Lung (tissue), 12 donors: ENCODE results near the gene EPAS1. TPM values are rescaled to one million over a fixed set of nuclear protein-coding genes. Genes with fewer than 3 reads are reported as not detected.

Experiments used
- ATAC-seq: fragments of 200-7000 bp; cut with Tn5 transposase; one replicate; pipeline ENCODE4 v1.9.1; 2020; ENCODE audit warnings: moderate number of reproducible peaks; ENCODE audit not compliant: insufficient read depth, low FRiP score
- DNase-seq, 3 donors: peaks; one replicate each; pipeline ENCODE4 v3.0.0-alpha.2; 2013 to 2017
- H3K27ac ChIP-seq, 2 donors: one replicate each; pipeline ENCODE4 v1.5.1; 2013; ENCODE audit warnings: mild to moderate bottlenecking in 2 of 2, moderate library complexity in 2 of 2, control low read depth in 1 of 2, inconsistent platforms in 1 of 2, low read depth in 1 of 2, low read length in 1 of 2
- H3K27me3 ChIP-seq, 3 donors: one replicate each; pipeline ENCODE4 v1.5.1; 2013; ENCODE audit warnings: low read length in 2 of 3; ENCODE audit not compliant: control insufficient read depth in 3 of 3, insufficient read depth in 3 of 3
- H3K36me3 ChIP-seq, 4 donors: one replicate each; pipeline ENCODE4 v1.5.1; 2013; ENCODE audit warnings: low read length in 4 of 4, mild to moderate bottlenecking in 1 of 4, moderate library complexity in 1 of 4; ENCODE audit not compliant: control insufficient read depth in 4 of 4, insufficient read depth in 4 of 4
- H3K4me1 ChIP-seq, 5 donors: one replicate each; pipeline ENCODE4 v1.5.1; 2013; ENCODE audit warnings: low read length in 5 of 5, mild to moderate bottlenecking in 2 of 5, moderate library complexity in 1 of 5; ENCODE audit not compliant: control insufficient read depth in 5 of 5, insufficient read depth in 5 of 5
- H3K4me3 ChIP-seq: one replicate; pipeline ENCODE4 v1.5.1; 2013; ENCODE audit warnings: mild to moderate bottlenecking, control low read depth, moderate library complexity
- H3K9ac ChIP-seq, 2 donors: one replicate each; pipeline ENCODE4 v1.5.1; 2013; ENCODE audit warnings: low read length in 2 of 2, control low read depth in 1 of 2; ENCODE audit not compliant: insufficient read depth in 1 of 2
- H3K9me3 ChIP-seq, 4 donors: one replicate each; pipeline ENCODE4 v1.5.1; 2013; ENCODE audit warnings: low read length in 3 of 4, mild to moderate bottlenecking in 1 of 4, moderate library complexity in 1 of 4; ENCODE audit not compliant: control insufficient read depth in 4 of 4, insufficient read depth in 3 of 4
- CTCF ChIP-seq: IDR thresholded peaks from 2 replicates; pipeline ENCODE4 v1.5.1; 2012; ENCODE audit warnings: mild to moderate bottlenecking; ENCODE audit errors: control extremely low read depth, extremely low read depth
- WGBS, 2 donors: extraction: QIAGEN DNeasy Blood & Tissue Kit; methylation state at CpG; one replicate each; pipeline ENCODE4 v1.1.7; 2013; 5-methylcytosine and 5-hydroxymethylcytosine counted together
- polyA plus RNA-seq, 2 donors: library from polyadenylated mRNA; stranded (reverse); fragments of 200-250 nt; gene quantifications; one replicate each; pipeline ENCODE4 v1.2.1, GENCODE V29; 2013
- total RNA-seq, 2 donors: library from RNA; depleted of rRNA in 1 of 2; stranded (reverse); fragments of >200 nt in 1 of 2; gene quantifications; one replicate each; pipeline ENCODE4 v1.2.1, GENCODE V29; 2014 to 2021
- donor health status: control.
- donor health status: control.
- donor health status: Bipolar disorder and iron deficiency.
- donor health status: healthy.
- donor health status: DM: yes; HTN: yes; CAD: no.

Gene EPAS1
- total and polyA plus RNA-seq, 4 donors, result 233 to 1,051 (median 381) TPM

- Histone ChIP-seq H3K4me1 (peaks cover 37 to 84% (median 49%) of the 10 kb centered on the region in 5 donors), H3K27me3 (no peaks in the 10 kb centered on the region), H3K4me3 (no peak overlapping the region), H3K27ac (peak overlapping the region in 1 of 2 donors; percentile 71), H3K36me3 (no peaks in the 10 kb centered on the region), H3K9ac (no peak overlapping the region), H3K9me3 (no peaks in the 10 kb centered on the region)
- ATAC-seq (no peak), DNase-seq (peak in 1 of 3 donors; percentile 68)
- no peak for TF ChIP-seq CTCF
- 48 to 78% methylated on average over 1 of the region's 1 CpG for WGBS, 2 donors
Observed at GRCh38 chr2:46328291-46328690, 31.1 kb downstream of the EPAS1 start.

GRCh38 chr2:46328829-46329228 lies 31.6 kb downstream of the EPAS1 start:
- no peak for TF ChIP-seq CTCF

GRCh38 chr2:46329340-46329739 lies 32.1 kb downstream of the EPAS1 start:
- H3K27ac ChIP-seq, result peak overlapping the region in 1 of 2 donors; percentile 5
- H3K36me3 ChIP-seq, result no peaks in the 10 kb centered on the region
- ATAC-seq (no peak), DNase-seq (no peak)
- no peaks in the 10 kb centered on the region for H3K9me3 ChIP-seq
- 65 to 74% methylated on average over 13 of the region's 13 CpGs for WGBS, 2 donors
- no peak overlapping the region for H3K9ac ChIP-seq
- no peaks in the 10 kb centered on the region for H3K27me3 ChIP-seq
- TF ChIP-seq CTCF, result no peak
- H3K4me1 ChIP-seq, result peaks cover 47 to 88% (median 60%) of the 10 kb centered on the region in 5 donors
- no peak overlapping the region for H3K4me3 ChIP-seq

More at GRCh38 chr2:46328829-46329228, 31.6 kb downstream of the EPAS1 start:
- Histone ChIP-seq H3K4me1 (peaks cover 42 to 87% (median 54%) of the 10 kb centered on the region in 5 donors), H3K9me3 (no peaks in the 10 kb centered on the region), H3K36me3 (no peaks in the 10 kb centered on the region), H3K27me3 (no peaks in the 10 kb centered on the region), H3K27ac (peak overlapping the region in 1 of 2 donors; percentile 5), H3K4me3 (no peak overlapping the region), H3K9ac (no peak overlapping the region)
- WGBS, 2 donors, result 74 to 88% methylated on average over 1 of the region's 1 CpG
- DNase-seq, result peak in 1 of 3 donors; percentile 65
- no peak for ATAC-seq
